Measurements from ENCODE around the gene INAFM2.

The INAFM2 gene

GRCh38 chr15:40332113-40332781 lies 8.8 kb downstream of the INAFM2 start:
- no peak for TF ChIP-seq CTCF (IDR thresholded peaks at IDR 0.05)

GRCh38 chr15:40333922-40334492 lies 10.5 kb downstream of the INAFM2 start:
- TF ChIP-seq CTCF (IDR thresholded peaks at IDR 0.05), result no peak

GRCh38 chr15:40334541-40334940 lies 11.0 kb downstream of the INAFM2 start:
- no peak for TF ChIP-seq CTCF (IDR thresholded peaks at IDR 0.05)

- no peak for TF ChIP-seq CTCF (IDR thresholded peaks at IDR 0.05)
Measured at GRCh38 chr15:40334941-40335795, 11.7 kb downstream of the INAFM2 start.

- no peak for TF ChIP-seq CTCF (IDR thresholded peaks at IDR 0.05)
Measured at GRCh38 chr15:40335938-40336743, 12.6 kb downstream of the INAFM2 start.

- no peak for TF ChIP-seq CTCF (IDR thresholded peaks at IDR 0.05)
Measured at GRCh38 chr15:40336744-40337122, 13.2 kb downstream of the INAFM2 start.

GRCh38 chr15:40337597-40337996 lies 14.1 kb downstream of the INAFM2 start:
- no peak for TF ChIP-seq CTCF (IDR thresholded peaks at IDR 0.05)
